ENCODE measurements around the gene METTL3.

The METTL3 gene

GRCh38 chr14:21528381-21529348, 17.5 kb upstream of the METTL3 start:
- TF ChIP-seq EZH2phosphoT487 (IDR thresholded peaks at IDR 0.05; ENCODE audit: borderline replicate concordance) (no peak), CTCF (conservative IDR thresholded peaks at IDR 0.05; ENCODE audit: low read length) (no peak)
- Histone ChIP-seq H3K36me3 (ENCODE audit: insufficient read depth, low read length) (no peaks in the 10 kb centered on the region), H3K9me2 (replicated peaks; ENCODE audit: low read depth, low read length) (no peaks in the 10 kb centered on the region), H4K20me1 (ENCODE audit: insufficient read depth, low read length, poor library complexity, severe bottlenecking) (no peaks in the 10 kb centered on the region), H3K79me2 (ENCODE audit: insufficient read depth, low read length) (no peaks in the 10 kb centered on the region), H3F3A (ENCODE audit: low read depth) (no peaks in the 10 kb centered on the region), H3K9ac (ENCODE audit: low read depth, low read length, poor library complexity, severe bottlenecking) (no peak overlapping the region), H2AFZ (ENCODE audit: low read length) (peak overlapping the region; percentile 4; the same call in 1 of the 2 replicates), H3K4me1 (ENCODE audit: insufficient read depth, low read length, poor library complexity, severe bottlenecking) (peaks cover 13% of the 10 kb centered on the region), H3K4me3 (ENCODE audit: low read length, poor library complexity, severe bottlenecking) (no peak overlapping the region), H3K9me3 (ENCODE audit: insufficient read depth, low read depth, low read length) (no peaks in the 10 kb centered on the region), H3K4me2 (ENCODE audit: low read depth, low read length, poor library complexity, severe bottlenecking) (no peak overlapping the region), H3K27me3 (ENCODE audit: insufficient read depth, low read length, poor library complexity, severe bottlenecking) (no peaks in the 10 kb centered on the region)

- no peaks in the 10 kb centered on the region for H3K9me2 ChIP-seq (replicated peaks; ENCODE audit: low read depth, low read length)
- no peaks in the 10 kb centered on the region for H3K36me3 ChIP-seq (ENCODE audit: insufficient read depth, low read length)
- peaks cover 13% of the 10 kb centered on the region for H3K4me1 ChIP-seq (ENCODE audit: insufficient read depth, low read length, poor library complexity, severe bottlenecking)
- H3K9me3 ChIP-seq (ENCODE audit: insufficient read depth, low read depth, low read length): no peaks in the 10 kb centered on the region
- H3F3A ChIP-seq (ENCODE audit: low read depth): no peaks in the 10 kb centered on the region
- H3K9ac ChIP-seq (ENCODE audit: low read depth, low read length, poor library complexity, severe bottlenecking): no peak overlapping the region
- H2AFZ ChIP-seq (ENCODE audit: low read length): no peak overlapping the region
- peak overlapping the region; percentile 75 for H3K4me2 ChIP-seq (ENCODE audit: low read depth, low read length, poor library complexity, severe bottlenecking)
- H3K4me3 ChIP-seq (ENCODE audit: low read length, poor library complexity, severe bottlenecking): no peak overlapping the region
- TF ChIP-seq EZH2phosphoT487 (IDR thresholded peaks at IDR 0.05; ENCODE audit: borderline replicate concordance) (no peak), CTCF (conservative IDR thresholded peaks at IDR 0.05; ENCODE audit: low read length) (no peak)
- H3K79me2 ChIP-seq (ENCODE audit: insufficient read depth, low read length): no peaks in the 10 kb centered on the region
- H3K27me3 ChIP-seq (ENCODE audit: insufficient read depth, low read length, poor library complexity, severe bottlenecking): no peaks in the 10 kb centered on the region
- H4K20me1 ChIP-seq (ENCODE audit: insufficient read depth, low read length, poor library complexity, severe bottlenecking): no peaks in the 10 kb centered on the region
These were observed 16.2 kb upstream of the METTL3 start for GRCh38 chr14:21527318-21527679.

GRCh38 chr14:21526672-21527317, 15.7 kb upstream of the METTL3 start:
- H3K4me3 ChIP-seq (ENCODE audit: low read length, poor library complexity, severe bottlenecking): peak overlapping the region; percentile 86
- no peaks in the 10 kb centered on the region for H3K36me3 ChIP-seq (ENCODE audit: insufficient read depth, low read length)
- TF ChIP-seq EZH2phosphoT487 (IDR thresholded peaks at IDR 0.05; ENCODE audit: borderline replicate concordance) (no peak), CTCF (conservative IDR thresholded peaks at IDR 0.05; ENCODE audit: low read length) (no peak)
- H3K4me1 ChIP-seq (ENCODE audit: insufficient read depth, low read length, poor library complexity, severe bottlenecking): peaks cover 13% of the 10 kb centered on the region
- H3F3A ChIP-seq (ENCODE audit: low read depth): no peaks in the 10 kb centered on the region
- H3K79me2 ChIP-seq (ENCODE audit: insufficient read depth, low read length): no peaks in the 10 kb centered on the region
- peak overlapping the region; percentile 99 for H2AFZ ChIP-seq (ENCODE audit: low read length)
- no peaks in the 10 kb centered on the region for H3K27me3 ChIP-seq (ENCODE audit: insufficient read depth, low read length, poor library complexity, severe bottlenecking)
- no peaks in the 10 kb centered on the region for H3K9me2 ChIP-seq (replicated peaks; ENCODE audit: low read depth, low read length)
- H3K9ac ChIP-seq (ENCODE audit: low read depth, low read length, poor library complexity, severe bottlenecking): peak overlapping the region; percentile 70
- peak overlapping the region; percentile 75 for H3K4me2 ChIP-seq (ENCODE audit: low read depth, low read length, poor library complexity, severe bottlenecking)
- no peaks in the 10 kb centered on the region for H4K20me1 ChIP-seq (ENCODE audit: insufficient read depth, low read length, poor library complexity, severe bottlenecking)
- H3K9me3 ChIP-seq (ENCODE audit: insufficient read depth, low read depth, low read length): no peaks in the 10 kb centered on the region

Data from Loucy (cell line).